K562 (cell line): ENCODE results near the gene UBR4. TPM values are rescaled to one million over a fixed set of nuclear protein-coding genes. Genes with fewer than 3 reads are reported as not detected.

Experiments used
- EP300 ChIP-seq: IDR thresholded peaks from 2 replicates; pipeline ENCODE4 v1.6.1; 2012; ENCODE audit warnings: low read length, improper control_type of control experiment
- MAFF ChIP-seq: IDR thresholded peaks from 2 replicates; pipeline ENCODE4 v1.6.1; 2012; ENCODE audit warnings: low read length, improper control_type of control experiment
- MAFK ChIP-seq: IDR thresholded peaks from 2 replicates; pipeline ENCODE4 v1.6.1; 2011; ENCODE audit warnings: low read length, improper control_type of control experiment
- MEIS2 ChIP-seq: fragments of 450-650 bp; IDR thresholded peaks from 2 replicates; pipeline ENCODE4 v1.6.1; 2014; ENCODE audit warnings: mild to moderate bottlenecking; ENCODE audit not compliant: partially characterized antibody
- MYNN ChIP-seq, 2 experiments: sonication (generic); formaldehyde crosslinking in 1 of 2; IDR thresholded peaks; 2 replicates each; pipeline versions ENCODE4 v1.5.0 to v1.6.1; 2016 to 2020; ENCODE audit warnings: antibody characterized with exemption in 1 of 2, missing genetic modification reagents in 1 of 2
- NFE2 ChIP-seq: IDR thresholded peaks from 2 replicates; pipeline ENCODE4 v1.6.1; 2014; ENCODE audit warnings: antibody characterized with exemption, low read depth
- PCBP2 ChIP-seq: fragments of 200-400 bp; formaldehyde crosslinking; IDR thresholded peaks from 2 replicates; pipeline ENCODE4 v1.6.1; 2018; ENCODE audit warnings: low read length, low read depth, mild to moderate bottlenecking, moderate library complexity; ENCODE audit not compliant: poor library complexity, severe bottlenecking
- POLR2AphosphoS5 ChIP-seq: IDR thresholded peaks from 2 replicates; pipeline ENCODE4 v1.6.1; 2011; ENCODE audit warnings: mild to moderate bottlenecking, low read depth, low read length, moderate library complexity; ENCODE audit not compliant: control insufficient read depth, insufficient read depth
- SPI1 ChIP-seq: IDR thresholded peaks from 2 replicates; pipeline ENCODE4 v1.6.1; 2011; ENCODE audit warnings: low read depth, low read length, control low read depth, borderline replicate concordance
- TCF3 ChIP-seq: sonication (generic); formaldehyde crosslinking; IDR thresholded peaks from 2 replicates; pipeline ENCODE4 v1.4.0; 2020; ENCODE audit warnings: mild to moderate bottlenecking, missing genetic modification reagents
- ZKSCAN1 ChIP-seq: fragments of 150-350 bp; IDR thresholded peaks from 2 replicates; pipeline ENCODE4 v1.6.1; 2016; ENCODE audit warnings: low read depth, low read length
- polyA plus RNA-seq, 8 experiments: library from polyadenylated mRNA; depleted of rRNA in 4 of 8; stranded (reverse) in 5 of 8; unstranded in 3 of 8; fragments of >200 nt; fragmentation: Nextera tagmentation in 2 of 8; fragmentation: Illumina TruSeq in 1 of 8; extraction: Ambion mirVana in 2 of 8; extraction: Trizol in 1 of 8; gene quantifications; 2 replicates each; pipeline versions ENCODE4 v1.2.1 to v1.2.3, GENCODE V29; 2011 to 2014; ENCODE audit warnings: inconsistent platforms in 1 of 8, missing spikeins in 1 of 8
- total RNA-seq, 7 experiments: library from RNA; depleted of rRNA in 6 of 7; stranded (reverse); fragments of >200 nt in 6 of 7; fragmentation: Illumina TruSeq in 2 of 7; extraction: Trizol in 2 of 7; gene quantifications; 2 replicates each; pipeline versions ENCODE4 v1.2.1 to v1.2.3, GENCODE V29; 2011 to 2021; ENCODE audit warnings: low replicate concordance in 1 of 7
- TF ChIP-seq, protein P1 (sequence below), 3 experiments: fragments of 200-800 bp in 1 of 3; fragments of 250-450 bp in 1 of 3; fragments of 450-650 bp in 1 of 3; sonication (Bioruptor Pico) in 1 of 3; sonication (Bioruptor generic) in 1 of 3; formaldehyde crosslinking in 1 of 3; IDR thresholded peaks; 2 replicates each; pipeline versions ENCODE4 v1.6.1 to v1.8.0; 2016 to 2022; ENCODE audit warnings: mild to moderate bottlenecking in 2 of 3, missing genetic modification characterization in 2 of 3, missing compliant biosample characterization in 1 of 3, moderate library complexity in 1 of 3

The UBR4 gene
- total and polyA plus RNA-seq, 9 of the 15 experiments (the other 6 are each of a cell fraction or from before 2014, with no cell fraction given), result 55.4 to 277 (median 123) TPM

DNA sequence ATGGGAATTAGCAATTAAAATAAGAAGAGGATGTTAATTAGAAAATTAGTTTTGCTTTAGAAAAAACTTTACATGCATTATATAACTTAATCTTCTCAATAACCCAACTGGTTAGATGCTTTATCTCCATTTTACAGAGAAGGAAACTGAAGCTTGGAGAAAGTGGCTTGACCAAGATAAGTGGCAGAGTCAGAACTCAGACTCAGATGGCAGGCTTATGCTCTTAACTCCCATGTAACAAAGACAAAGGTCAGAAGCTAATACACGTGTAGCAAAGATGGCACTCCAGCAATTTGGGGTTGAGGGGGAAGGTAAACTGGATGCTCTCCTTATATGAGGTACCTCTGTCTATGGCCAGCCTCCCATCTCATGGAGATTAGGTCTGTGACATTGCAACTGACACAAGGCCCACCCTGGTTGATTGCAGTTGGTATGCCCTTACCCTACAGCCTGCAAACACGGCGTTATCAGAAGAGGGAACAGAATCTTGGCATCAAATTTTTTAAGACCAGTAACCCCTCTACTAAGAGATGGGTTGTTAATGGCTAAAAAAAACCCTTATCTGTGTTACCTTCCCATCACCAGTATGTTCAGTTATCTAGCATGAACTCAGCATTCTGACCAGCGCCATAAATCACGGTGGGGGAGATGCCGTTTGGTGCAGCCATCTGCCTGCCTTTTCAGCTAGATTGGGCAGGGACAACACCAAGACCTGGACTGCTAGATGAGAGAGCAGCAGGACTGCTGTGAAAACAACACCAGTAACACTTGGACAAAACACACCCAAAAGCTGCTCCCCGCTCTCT, 97.0 kb downstream of the UBR4 start (continued):
- TF ChIP-seq, protein P1, sequence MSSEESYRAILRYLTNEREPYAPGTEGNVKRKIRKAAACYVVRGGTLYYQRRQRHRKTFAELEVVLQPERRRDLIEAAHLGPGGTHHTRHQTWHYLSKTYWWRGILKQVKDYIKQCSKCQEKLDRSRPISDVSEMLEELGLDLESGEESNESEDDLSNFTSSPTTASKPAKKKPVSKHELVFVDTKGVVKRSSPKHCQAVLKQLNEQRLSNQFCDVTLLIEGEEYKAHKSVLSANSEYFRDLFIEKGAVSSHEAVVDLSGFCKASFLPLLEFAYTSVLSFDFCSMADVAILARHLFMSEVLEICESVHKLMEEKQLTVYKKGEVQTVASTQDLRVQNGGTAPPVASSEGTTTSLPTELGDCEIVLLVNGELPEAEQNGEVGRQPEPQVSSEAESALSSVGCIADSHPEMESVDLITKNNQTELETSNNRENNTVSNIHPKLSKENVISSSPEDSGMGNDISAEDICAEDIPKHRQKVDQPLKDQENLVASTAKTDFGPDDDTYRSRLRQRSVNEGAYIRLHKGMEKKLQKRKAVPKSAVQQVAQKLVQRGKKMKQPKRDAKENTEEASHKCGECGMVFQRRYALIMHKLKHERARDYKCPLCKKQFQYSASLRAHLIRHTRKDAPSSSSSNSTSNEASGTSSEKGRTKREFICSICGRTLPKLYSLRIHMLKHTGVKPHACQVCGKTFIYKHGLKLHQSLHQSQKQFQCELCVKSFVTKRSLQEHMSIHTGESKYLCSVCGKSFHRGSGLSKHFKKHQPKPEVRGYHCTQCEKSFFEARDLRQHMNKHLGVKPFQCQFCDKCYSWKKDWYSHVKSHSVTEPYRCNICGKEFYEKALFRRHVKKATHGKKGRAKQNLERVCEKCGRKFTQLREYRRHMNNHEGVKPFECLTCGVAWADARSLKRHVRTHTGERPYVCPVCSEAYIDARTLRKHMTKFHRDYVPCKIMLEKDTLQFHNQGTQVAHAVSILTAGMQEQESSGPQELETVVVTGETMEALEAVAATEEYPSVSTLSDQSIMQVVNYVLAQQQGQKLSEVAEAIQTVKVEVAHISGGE (CRISPR knock-in tag; IDR thresholded peaks at IDR 0.05), result 0 out of 6 replicates have a peak, but pooled peaks of 1 of the 3 experiments have one; percentile 54
- peak; percentile 97 for TF ChIP-seq MEIS2
- TF ChIP-seq POLR2AphosphoS5, result peak; percentile 75; the same call in 1 of the 2 replicates
- peak; percentile 91 for TF ChIP-seq NFE2
- peak; percentile 64; the same call in 1 of the 2 replicates for TF ChIP-seq EP300
- TF ChIP-seq SPI1, result no peak
- TF ChIP-seq MYNN (IDR thresholded peaks at IDR 0.05), result peak; percentile 6; the same call in 1 of the 2 replicates
- TF ChIP-seq MYNN (CRISPR knock-in tag; IDR thresholded peaks at IDR 0.05), result no peak
- TF ChIP-seq ZKSCAN1, result peak; percentile 40; the same call in 1 of the 2 replicates
- peak; percentile 83 for TF ChIP-seq TCF3
- TF ChIP-seq MAFK, result peak; percentile 7; the same call in 1 of the 2 replicates
- TF ChIP-seq MAFF, result peak; percentile 27; the same call in 1 of the 2 replicates
- TF ChIP-seq PCBP2, result no peak
